Ascending aorta (tissue), 2 donors: ENCODE data around the gene CRTAC1. TPM values are rescaled to one million over a fixed set of nuclear protein-coding genes. Genes with fewer than 3 reads are reported as not detected.

ENCODE experiments used
- DNase-seq, 2 donors: peaks; one replicate each; pipeline ENCODE4 v3.0.0-alpha.2; 2019; ENCODE audit warnings: low spot score in 2 of 2
- H3K27ac ChIP-seq, 2 donors: fragments of 200-600 bp; sonication (generic); one replicate each; pipeline ENCODE4 v1.5.1; 2016 to 2017; ENCODE audit warnings: mild to moderate bottlenecking in 1 of 2
- H3K27me3 ChIP-seq: fragments of 200-600 bp; sonication (generic); one replicate; pipeline ENCODE4 v1.5.1; 2017
- H3K36me3 ChIP-seq, 2 donors: fragments of 200-600 bp; sonication (generic); one replicate each; pipeline ENCODE4 v1.5.1; 2016
- H3K4me1 ChIP-seq, 2 donors: fragments of 200-600 bp; sonication (generic); one replicate each; pipeline ENCODE4 v1.5.1; 2016 to 2017; ENCODE audit warnings: mild to moderate bottlenecking in 1 of 2
- H3K4me3 ChIP-seq, 2 donors: fragments of 200-600 bp; sonication (generic); one replicate each; pipeline ENCODE4 v1.5.1; 2016 to 2017; ENCODE audit warnings: mild to moderate bottlenecking in 1 of 2
- H3K9me3 ChIP-seq, 2 donors: fragments of 200-600 bp; sonication (generic); one replicate each; pipeline ENCODE4 v1.5.1; 2016
- CTCF ChIP-seq, 3 experiments: fragments of 200-600 bp in 2 of 3; fragments of 450-650 bp in 1 of 3; sonication (generic) in 2 of 3; IDR thresholded peaks; one replicate each; pipeline ENCODE4 v1.5.1; 2016 to 2019; ENCODE audit warnings: antibody characterized with exemption in 3 of 3, mild to moderate bottlenecking in 1 of 3, moderate library complexity in 1 of 3
- intact Hi-C: fragments of 100-400 bp; cut with DNase I; formaldehyde crosslinking; loops from one replicate; pipeline ENCODE4 v1.15.1; 2023
- total RNA-seq: library from RNA; depleted of rRNA; stranded (reverse); fragments of >200 nt; gene quantifications from one replicate; pipeline ENCODE4 v1.1.0, GENCODE V29; 2016

CRTAC1 gene
- total RNA-seq, 1 donor from 2014 or later: 25.2 TPM

- Histone ChIP-seq H3K4me1 (no peaks in the 10 kb centered on the region), H3K27me3 (no peaks in the 10 kb centered on the region), H3K4me3 (no peak overlapping the region), H3K9me3 (no peaks in the 10 kb centered on the region), H3K36me3 (no peaks in the 10 kb centered on the region), H3K27ac (no peak overlapping the region)
- no peak for DNase-seq
- intact Hi-C loops: no loop called here
- no peak for TF ChIP-seq CTCF (IDR thresholded peaks at IDR 0.05)
These were observed 81.0 kb downstream of the CRTAC1 start for GRCh38 chr10:97949462-97949861.

GRCh38 chr10:97948822-97949221 lies 81.6 kb downstream of the CRTAC1 start:
- no peaks in the 10 kb centered on the region for H3K27me3 ChIP-seq
- no peak overlapping the region for H3K4me3 ChIP-seq
- no peak for TF ChIP-seq CTCF (IDR thresholded peaks at IDR 0.05)
- no peak for DNase-seq
- H3K27ac ChIP-seq: no peak overlapping the region
- H3K9me3 ChIP-seq: no peaks in the 10 kb centered on the region
- no peaks in the 10 kb centered on the region for H3K36me3 ChIP-seq
- intact Hi-C loops: no loop called here
- no peaks in the 10 kb centered on the region for H3K4me1 ChIP-seq

GRCh38 chr10:97944772-97945171 lies 85.6 kb downstream of the CRTAC1 start:
- H3K4me1 ChIP-seq: no peaks in the 10 kb centered on the region
- no peak for DNase-seq
- H3K9me3 ChIP-seq: no peaks in the 10 kb centered on the region
- no peak overlapping the region for H3K27ac ChIP-seq
- no peaks in the 10 kb centered on the region for H3K36me3 ChIP-seq
- H3K4me3 ChIP-seq: no peak overlapping the region
- intact Hi-C loops: no loop called here
- no peak for TF ChIP-seq CTCF (IDR thresholded peaks at IDR 0.05)
- H3K27me3 ChIP-seq: no peaks in the 10 kb centered on the region

GRCh38 chr10:97943294-97943693 lies 87.1 kb downstream of the CRTAC1 start:
- Histone ChIP-seq H3K27ac (no peak overlapping the region), H3K36me3 (no peaks in the 10 kb centered on the region), H3K4me1 (no peaks in the 10 kb centered on the region), H3K27me3 (no peaks in the 10 kb centered on the region), H3K4me3 (no peak overlapping the region), H3K9me3 (no peaks in the 10 kb centered on the region)
- TF ChIP-seq CTCF (IDR thresholded peaks at IDR 0.05): no peak
- no peak for DNase-seq
- intact Hi-C loops: no loop called here

- no peaks in the 10 kb centered on the region for H3K4me1 ChIP-seq
- TF ChIP-seq CTCF (IDR thresholded peaks at IDR 0.05): no peak
- no peaks in the 10 kb centered on the region for H3K36me3 ChIP-seq
- H3K27ac ChIP-seq: no peak overlapping the region
- H3K9me3 ChIP-seq: no peaks in the 10 kb centered on the region
- DNase-seq: no peak
- intact Hi-C loops: no loop called here
- no peaks in the 10 kb centered on the region for H3K27me3 ChIP-seq
- H3K4me3 ChIP-seq: no peak overlapping the region
These were observed 89.9 kb downstream of the CRTAC1 start for GRCh38 chr10:97940534-97940933.

GRCh38 chr10:97939446-97939990 lies 90.9 kb downstream of the CRTAC1 start:
- Histone ChIP-seq H3K4me3 (no peak overlapping the region), H3K36me3 (no peaks in the 10 kb centered on the region), H3K27me3 (no peaks in the 10 kb centered on the region), H3K27ac (no peak overlapping the region), H3K9me3 (no peaks in the 10 kb centered on the region), H3K4me1 (no peaks in the 10 kb centered on the region)
- DNase-seq: no peak
- intact Hi-C loops: no loop called here
- TF ChIP-seq CTCF (IDR thresholded peaks at IDR 0.05): no peak
